WERI-Rb-1 (cell line): Measurements from ENCODE around the gene USP44.
A peak's percentile ranks its signal among the peaks of the same experiment; 100 is the strongest.

Source experiments
- DNase-seq: peaks from one replicate; pipeline ENCODE4 v3.0.0-alpha.2; 2020
- H3K27ac ChIP-seq: fragments of 250-450 bp; sonication (Bioruptor Pico); 2 replicates; pipeline ENCODE4 v1.5.1; 2020; ENCODE audit warnings: mild to moderate bottlenecking, moderate library complexity
- H3K27me3 ChIP-seq: fragments of 250-450 bp; sonication (Bioruptor Pico); 2 replicates; pipeline ENCODE4 v1.5.1; 2021; ENCODE audit warnings: mild to moderate bottlenecking, low read depth, moderate library complexity; ENCODE audit not compliant: insufficient read depth, severe bottlenecking
- H3K36me3 ChIP-seq: fragments of 250-450 bp; sonication (Bioruptor Pico); 2 replicates; pipeline ENCODE4 v1.5.1; 2020; ENCODE audit warnings: mild to moderate bottlenecking, moderate library complexity
- H3K4me3 ChIP-seq: 2 replicates; pipeline ENCODE4 v1.5.1; 2011; ENCODE audit warnings: low read depth, mild to moderate bottlenecking, control low read depth, low read length
- H3K9me3 ChIP-seq: fragments of 250-450 bp; sonication (Bioruptor Pico); 2 replicates; pipeline ENCODE4 v1.5.1; 2021; ENCODE audit warnings: mild to moderate bottlenecking, moderate library complexity; ENCODE audit not compliant: severe bottlenecking
- TF ChIP-seq, protein P1 (sequence below): IDR thresholded peaks from 2 replicates; pipeline ENCODE4 v1.5.1; 2011; ENCODE audit warnings: low read depth, mild to moderate bottlenecking, control low read depth, inconsistent platforms, low read length

USP44 gene

DNA sequence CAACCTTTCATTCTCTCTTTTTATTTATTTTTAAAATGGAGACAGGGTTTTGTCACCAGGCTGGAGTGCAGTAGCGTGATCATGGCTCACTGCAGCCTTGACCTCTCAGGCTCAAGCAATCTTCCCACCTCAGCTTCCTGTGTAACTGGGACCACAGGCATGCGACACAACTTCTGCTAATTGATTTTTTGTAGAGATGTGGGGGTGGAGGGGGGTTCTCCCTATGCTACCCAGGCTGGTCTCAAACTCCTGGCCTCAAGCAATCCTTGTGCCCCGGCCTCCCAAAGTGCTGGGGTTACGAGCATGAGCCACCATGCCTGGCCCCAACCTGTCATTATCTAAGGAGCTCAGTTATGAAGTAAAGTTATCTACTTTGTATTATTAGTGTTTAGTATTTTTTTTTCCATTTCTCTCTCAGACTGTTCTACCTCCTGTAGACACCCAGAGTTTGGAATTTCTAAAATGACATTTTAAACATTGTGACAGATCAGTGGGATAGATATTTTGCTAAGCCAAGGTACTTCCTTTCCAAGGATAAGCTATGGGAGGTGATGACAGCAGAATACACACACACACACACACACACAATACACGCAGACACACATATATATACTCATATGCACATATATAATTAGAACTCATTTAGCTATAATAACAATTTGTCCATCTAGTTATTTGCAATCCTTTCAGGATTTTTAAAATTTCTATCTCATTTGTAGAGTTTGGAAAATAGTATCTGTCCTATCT is 2.1 kb upstream of the USP44 start:
- DNase-seq = no peak
- TF ChIP-seq, protein P1, sequence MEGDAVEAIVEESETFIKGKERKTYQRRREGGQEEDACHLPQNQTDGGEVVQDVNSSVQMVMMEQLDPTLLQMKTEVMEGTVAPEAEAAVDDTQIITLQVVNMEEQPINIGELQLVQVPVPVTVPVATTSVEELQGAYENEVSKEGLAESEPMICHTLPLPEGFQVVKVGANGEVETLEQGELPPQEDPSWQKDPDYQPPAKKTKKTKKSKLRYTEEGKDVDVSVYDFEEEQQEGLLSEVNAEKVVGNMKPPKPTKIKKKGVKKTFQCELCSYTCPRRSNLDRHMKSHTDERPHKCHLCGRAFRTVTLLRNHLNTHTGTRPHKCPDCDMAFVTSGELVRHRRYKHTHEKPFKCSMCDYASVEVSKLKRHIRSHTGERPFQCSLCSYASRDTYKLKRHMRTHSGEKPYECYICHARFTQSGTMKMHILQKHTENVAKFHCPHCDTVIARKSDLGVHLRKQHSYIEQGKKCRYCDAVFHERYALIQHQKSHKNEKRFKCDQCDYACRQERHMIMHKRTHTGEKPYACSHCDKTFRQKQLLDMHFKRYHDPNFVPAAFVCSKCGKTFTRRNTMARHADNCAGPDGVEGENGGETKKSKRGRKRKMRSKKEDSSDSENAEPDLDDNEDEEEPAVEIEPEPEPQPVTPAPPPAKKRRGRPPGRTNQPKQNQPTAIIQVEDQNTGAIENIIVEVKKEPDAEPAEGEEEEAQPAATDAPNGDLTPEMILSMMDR = no peak
- Histone ChIP-seq H3K27ac (no peak overlapping the region), H3K4me3 (no peak overlapping the region), H3K36me3 (no peaks in the 10 kb centered on the region; the same call in 1 of the 2 replicates), H3K9me3 (peaks cover 7% of the 10 kb centered on the region), H3K27me3 (no peaks in the 10 kb centered on the region)

DNA sequence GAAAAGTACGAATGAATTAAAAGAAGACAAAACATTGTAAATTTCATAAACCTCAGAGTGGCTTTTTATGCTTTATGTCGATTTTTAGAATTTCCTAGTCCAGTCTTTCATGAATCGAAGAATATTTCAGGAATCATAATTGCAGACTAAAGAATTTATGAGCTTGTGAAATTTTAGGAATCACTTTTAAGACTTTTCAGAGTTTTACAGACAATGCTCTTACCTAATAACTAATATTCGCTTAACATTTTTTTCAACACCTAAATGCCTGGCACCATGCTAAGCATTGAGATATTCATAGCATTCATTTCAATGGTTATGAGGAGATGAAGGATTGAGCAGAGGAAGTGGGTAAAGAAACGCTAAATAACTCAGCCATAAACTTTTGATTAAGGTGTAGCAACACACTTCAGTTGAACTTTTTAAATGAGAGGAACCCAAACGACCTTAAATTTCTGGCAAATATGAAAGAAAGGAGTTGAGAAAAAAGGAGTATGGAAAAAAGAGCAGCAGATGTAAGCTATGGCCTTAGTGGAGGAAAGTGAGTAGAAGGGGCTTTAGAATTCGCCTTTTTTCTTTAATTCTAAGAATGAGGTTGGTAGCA is 739 bp upstream of the USP44 start:
- H3K4me3 ChIP-seq = no peak overlapping the region
- H3K36me3 ChIP-seq = no peaks in the 10 kb centered on the region; the same call in 1 of the 2 replicates
- TF ChIP-seq, protein P1 = no peak
- H3K9me3 ChIP-seq = peaks cover 7% of the 10 kb centered on the region
- no peak overlapping the region for H3K27ac ChIP-seq
- H3K27me3 ChIP-seq = no peaks in the 10 kb centered on the region
- no peak for DNase-seq

DNA sequence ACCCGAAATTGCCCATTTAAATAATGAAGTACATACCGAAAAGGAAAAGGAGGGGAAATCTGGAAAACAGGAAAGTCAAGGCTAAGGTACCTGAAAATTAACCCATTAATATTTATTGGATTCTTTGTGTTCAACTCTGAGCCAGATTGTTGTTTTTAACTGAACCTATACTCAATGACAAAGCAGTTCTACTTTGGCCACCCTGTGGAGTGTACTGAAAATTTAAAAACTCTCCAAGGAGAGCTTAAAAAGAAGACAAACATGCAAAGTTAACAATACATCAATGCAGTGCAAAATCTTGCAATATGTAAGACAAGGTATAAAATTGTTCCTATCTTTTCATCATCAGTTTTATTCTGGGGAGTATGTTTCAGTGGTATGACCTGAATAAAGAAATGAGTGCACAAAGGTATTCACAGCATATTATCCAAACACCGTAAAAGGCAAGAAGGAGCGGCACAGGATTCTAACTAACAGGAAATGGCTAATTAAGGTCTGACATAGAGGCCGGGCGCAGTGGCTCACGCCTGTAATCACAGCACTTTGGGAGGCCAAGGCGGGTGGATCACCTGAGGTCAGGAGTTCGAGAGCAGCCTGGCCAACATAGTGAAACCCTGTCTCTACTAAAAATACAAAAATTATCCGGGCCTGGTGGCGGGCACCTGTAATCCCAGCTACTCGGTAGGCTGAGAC is 1.7 kb downstream of the USP44 start:
- Histone ChIP-seq H3K27me3 (no peaks in the 10 kb centered on the region), H3K27ac (no peak overlapping the region), H3K9me3 (peaks cover 7% of the 10 kb centered on the region), H3K36me3 (no peaks in the 10 kb centered on the region; the same call in 1 of the 2 replicates), H3K4me3 (no peak overlapping the region; the same call in 1 of the 2 replicates)
- TF ChIP-seq, protein P1 = no peak
- no peak for DNase-seq

DNA sequence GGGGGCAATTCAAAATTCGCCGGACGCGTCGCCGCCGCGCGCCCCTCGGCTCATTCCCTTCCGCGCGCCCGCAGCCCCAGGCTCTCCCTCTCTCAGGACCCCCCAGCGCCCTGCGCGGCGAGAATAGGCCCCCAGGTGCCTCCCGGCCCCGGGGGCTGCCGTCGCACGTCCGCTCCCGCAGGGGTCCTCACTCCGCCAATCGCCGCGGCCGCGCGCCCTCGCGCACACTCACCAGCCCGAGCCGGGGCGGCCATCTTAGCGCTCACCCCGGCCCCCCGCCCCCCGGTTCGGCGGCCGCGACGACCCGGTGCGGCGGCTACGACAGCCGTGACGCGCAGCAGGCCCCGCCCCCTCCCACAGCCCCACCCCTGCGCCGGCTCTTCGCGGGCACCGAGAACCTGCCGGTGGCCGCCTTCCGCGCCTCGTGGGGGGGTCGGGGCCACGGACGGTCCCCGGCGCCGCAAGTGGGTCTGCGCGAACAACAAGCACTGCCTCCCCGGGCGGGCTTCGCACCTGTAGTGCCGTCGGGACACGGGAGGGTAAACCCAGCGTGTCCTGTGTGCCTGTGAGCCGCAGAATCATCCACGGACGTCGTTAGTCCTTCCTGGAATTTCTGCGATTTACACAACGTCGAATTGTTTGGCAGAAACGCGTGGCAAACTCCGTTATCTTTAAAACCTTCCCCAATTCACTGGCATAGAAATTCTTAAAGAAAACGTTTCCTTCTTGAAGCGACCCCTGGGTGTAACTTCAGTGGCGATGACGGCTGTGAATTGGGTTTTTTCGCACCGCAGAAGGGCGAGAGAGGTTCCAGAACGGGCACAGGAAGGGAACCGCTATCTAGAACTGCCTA is 2.5 kb downstream of the USP44 start:
- peak; percentile 61 for DNase-seq
- H3K36me3 ChIP-seq = no peaks in the 10 kb centered on the region; the same call in 1 of the 2 replicates
- H3K27me3 ChIP-seq = no peaks in the 10 kb centered on the region
- H3K27ac ChIP-seq = peak overlapping the region; percentile 70
- H3K4me3 ChIP-seq = peak overlapping the region; percentile 46
- TF ChIP-seq, protein P1 = no peak
- peaks cover 7% of the 10 kb centered on the region for H3K9me3 ChIP-seq

DNA sequence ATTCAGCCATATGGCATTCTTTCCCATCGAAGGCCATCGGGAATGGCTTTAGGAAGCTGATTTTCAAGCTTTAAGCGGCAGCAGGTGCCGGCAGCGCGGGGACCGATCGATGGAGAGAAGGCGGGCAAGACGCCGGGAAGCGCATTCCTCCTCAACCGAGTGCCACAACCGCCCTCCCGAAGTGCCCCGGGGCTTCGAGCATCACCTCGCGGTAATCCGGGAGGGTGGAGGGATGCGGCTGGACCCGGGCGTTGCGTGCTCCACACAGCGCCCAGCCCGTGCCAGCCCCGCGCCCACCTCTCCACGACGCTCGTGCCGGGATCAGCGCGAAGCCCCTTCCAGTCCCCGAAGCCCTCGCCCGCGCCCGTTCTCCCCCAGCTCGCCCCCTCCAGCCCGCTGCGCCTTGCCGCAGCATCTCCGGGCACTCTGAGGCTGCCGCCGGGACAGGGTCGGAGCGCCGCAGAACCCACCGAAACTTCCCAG is 3.2 kb downstream of the USP44 start:
- Histone ChIP-seq H3K27ac (peak overlapping the region; percentile 70), H3K9me3 (peaks cover 7% of the 10 kb centered on the region), H3K27me3 (no peaks in the 10 kb centered on the region), H3K36me3 (no peaks in the 10 kb centered on the region; the same call in 1 of the 2 replicates), H3K4me3 (peak overlapping the region; percentile 46)
- peak; percentile 66 for DNase-seq
- TF ChIP-seq, protein P1 = no peak
